ENCODE results near the gene FOSL2.
A peak's percentile ranks its signal among the peaks of the same experiment; 100 is the strongest.

Gene FOSL2

DNA sequence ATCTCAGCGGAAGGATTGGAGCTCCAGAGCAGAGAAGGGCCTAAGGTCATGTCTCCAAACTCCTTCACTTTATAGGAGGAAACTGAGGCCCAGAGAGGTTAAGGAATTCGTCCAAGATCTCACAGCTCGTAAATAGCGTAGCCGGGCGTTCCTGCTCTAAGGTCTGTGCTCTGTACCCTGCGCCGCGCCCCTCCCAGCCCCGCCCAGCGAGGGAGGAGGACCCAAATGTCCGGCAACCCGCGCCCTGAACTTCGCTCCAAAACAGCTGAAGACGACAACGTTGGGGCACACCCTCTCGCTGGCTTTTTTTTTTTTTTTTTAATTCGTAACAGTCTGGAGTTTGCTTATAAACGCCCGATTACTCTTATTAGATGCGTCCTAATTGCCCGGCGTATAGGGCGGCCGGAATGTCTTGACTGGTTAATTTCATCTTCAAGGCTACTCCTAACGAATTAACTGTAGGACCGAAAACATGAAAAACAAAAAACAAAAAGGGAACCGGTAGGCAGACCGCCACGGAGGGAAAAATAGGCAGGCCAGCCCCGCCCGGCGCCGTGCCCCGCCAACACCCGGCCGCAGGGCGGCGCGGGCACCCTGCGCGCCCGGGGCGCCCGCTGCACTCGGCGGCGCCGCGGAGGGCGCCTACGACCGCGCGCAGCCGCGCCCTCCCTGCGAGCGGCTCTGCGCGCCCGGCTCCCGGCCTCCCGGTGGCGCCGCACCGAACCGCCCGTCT is 928 bp upstream of the FOSL2 start:
- FAIRE-seq (no peak), DNase-seq (ENCODE audit: insufficient read length, low spot score) (peak; percentile 39)

DNA sequence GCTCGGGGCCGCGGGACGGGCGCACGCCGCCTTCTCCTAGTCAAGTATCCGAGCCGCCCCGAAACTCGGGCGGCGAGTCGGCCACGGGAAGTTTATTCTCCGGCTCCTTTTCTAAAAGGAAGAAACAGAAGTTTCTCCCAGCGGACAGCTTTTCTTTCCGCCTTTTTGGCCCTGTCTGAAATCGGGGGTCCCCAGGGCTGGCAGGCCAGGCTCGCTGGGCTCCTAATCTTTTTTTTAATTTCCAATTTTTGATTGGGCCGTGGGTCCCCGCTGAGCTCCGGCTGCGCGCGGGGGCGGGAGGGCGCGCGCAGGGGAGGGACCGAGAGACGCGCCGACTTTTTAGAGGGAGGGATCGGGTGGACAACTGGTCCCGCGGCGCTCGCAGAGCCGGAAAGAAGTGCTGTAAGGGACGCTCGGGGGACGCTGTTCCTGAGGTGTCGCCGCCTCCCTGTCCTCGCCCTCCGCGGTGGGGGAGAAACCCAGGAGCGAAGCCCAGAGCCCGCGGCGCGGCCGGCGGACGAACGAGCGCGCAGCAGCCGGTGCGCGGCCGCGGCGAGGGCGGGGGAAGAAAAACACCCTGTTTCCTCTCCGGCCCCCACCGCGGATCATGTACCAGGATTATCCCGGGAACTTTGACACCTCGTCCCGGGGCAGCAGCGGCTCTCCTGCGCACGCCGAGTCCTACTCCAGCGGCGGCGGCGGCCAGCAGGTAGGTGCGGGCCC is 617 bp downstream of the FOSL2 start:
- FAIRE-seq (no peak), DNase-seq (ENCODE audit: insufficient read length, low spot score) (peak; percentile 27)

- FAIRE-seq = no peak
- DNase-seq (ENCODE audit: insufficient read length, low spot score) = no peak
Observed at GRCh38 chr2:28394331-28394877, 1.7 kb downstream of the FOSL2 start.

DNA sequence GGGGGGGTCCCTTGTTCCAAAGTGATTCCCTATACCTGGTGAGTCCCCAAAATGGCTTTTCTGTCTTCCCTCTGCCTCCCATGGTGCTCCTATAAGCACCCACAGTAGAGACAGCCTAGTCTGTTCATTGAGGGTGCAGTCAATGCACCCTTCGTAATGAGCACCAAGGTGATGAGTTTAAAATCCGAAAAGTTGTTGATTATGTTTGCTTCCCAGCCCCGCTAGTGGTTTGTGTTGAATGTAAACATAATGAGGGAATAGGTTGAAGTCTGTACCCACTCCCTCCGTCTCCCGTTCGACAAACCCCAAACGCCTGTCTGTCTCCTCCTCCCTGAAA is 2.3 kb downstream of the FOSL2 start:
- no peak for DNase-seq (ENCODE audit: insufficient read length, low spot score)

DNA sequence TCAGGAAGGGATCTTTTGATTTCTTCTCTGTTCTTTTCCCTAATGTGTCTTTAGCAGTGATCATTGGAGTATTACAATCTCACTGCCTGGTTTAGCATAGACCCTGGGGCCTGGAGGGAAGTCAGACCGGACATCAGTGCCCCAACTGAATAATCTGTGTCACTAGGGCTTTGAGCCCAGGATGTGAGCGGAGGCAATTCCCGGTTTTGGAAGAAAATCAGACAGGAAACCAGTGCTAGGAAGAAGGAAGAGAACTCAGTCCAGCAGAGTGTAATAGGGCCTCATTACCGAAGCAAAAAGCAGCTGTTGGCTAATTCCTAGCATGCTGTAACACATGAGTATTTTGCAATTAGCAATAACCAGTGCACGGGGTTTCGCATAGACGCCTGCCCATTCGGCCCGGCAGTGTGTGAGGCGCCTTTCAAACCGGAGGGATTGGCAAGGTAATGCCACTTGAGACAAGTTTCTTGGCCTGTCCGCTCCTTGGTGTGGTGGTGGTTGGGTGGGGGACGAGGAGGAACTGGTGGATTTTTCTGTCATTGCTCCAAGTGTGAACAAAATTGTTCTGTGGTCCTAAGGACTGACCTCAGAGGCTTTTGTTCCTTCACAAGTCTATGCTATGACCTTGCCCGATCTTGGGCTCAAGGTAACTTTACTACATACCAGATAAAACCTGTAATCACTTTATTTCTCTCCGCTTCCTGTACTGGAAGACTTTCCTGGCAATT is 2.8 kb downstream of the FOSL2 start:
- FAIRE-seq (no peak), DNase-seq (ENCODE audit: insufficient read length, low spot score) (no peak)

More for the DNA sequence above, 2.3 kb downstream of the FOSL2 start:
- no peak for FAIRE-seq

DNA sequence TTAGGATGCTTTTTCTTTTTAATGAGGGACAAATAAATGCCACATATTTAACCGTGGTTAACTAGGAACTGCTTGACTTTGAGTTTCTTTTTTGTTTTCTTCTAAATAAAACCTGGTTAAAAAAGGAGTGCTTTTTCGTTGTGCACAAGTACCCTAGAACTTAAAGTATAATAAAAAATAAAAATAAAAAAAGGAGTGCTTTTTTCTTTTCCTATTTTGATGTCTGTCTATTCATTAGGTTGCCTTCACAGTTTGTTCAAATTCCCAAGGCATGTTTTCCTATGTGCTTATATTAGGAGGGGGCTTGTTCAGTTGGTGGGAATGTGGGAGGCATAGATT is 4.4 kb downstream of the FOSL2 start:
- no peak for DNase-seq (ENCODE audit: insufficient read length, low spot score)
- no peak for FAIRE-seq

DNA sequence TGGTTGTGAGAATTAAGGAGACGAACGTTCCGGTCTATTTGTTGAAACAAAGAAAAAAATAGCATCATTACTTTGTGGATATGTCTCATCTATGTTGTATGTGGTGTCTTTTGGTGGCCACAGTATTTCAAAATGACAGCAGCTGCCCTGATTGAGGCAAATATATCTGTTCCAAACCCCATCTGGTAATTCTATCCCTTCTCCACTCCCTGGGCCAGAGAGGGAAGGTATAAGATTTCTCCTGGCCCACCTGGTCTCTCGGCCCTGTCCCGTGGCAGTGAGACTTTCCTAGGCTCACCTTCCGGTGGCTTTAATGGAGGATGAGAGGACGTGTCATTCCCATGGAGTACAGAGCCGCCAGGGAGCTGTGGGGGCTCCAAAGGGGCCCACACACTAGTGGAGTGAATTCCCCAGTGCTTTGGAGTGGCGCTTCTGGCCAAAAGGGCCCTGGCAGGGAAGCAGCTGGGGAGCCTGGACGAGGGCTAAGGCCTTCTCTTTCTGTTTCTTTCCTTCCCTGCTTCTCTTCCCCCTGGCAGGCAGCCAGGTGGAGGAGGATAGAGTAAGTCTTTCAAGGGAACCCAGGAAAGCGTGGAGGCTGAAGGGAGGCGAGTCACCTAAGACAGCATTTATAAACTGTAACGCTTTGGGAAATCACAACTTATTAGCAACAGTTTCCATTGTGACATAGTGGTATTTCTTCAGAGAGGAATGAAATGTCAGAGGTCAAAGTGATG is 5.6 kb downstream of the FOSL2 start:
- DNase-seq (ENCODE audit: insufficient read length, low spot score) (no peak), FAIRE-seq (no peak)

DNA sequence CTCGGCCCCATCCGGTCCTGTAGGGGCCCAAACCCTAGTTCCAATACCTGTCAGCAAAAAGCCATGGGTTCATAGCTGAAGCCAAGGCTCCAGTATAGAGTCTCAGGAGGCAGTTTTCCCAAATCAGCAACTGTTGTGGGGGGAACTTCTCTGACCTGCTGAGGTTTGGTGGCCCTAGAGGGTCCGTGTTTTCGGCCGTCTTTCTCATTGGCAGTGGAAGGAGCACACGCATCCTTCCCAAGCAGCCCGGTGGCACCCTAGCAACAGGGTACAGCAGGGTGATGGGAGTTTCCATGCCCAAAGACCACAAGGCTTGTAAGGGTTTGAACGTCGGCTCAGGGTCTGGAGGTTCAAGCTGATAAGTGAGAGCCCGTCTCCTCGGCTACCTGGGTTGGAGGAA is 6.6 kb downstream of the FOSL2 start:
- DNase-seq (ENCODE audit: insufficient read length, low spot score) (no peak), FAIRE-seq (no peak)

GRCh38 chr2:28399956-28400355 is 7.3 kb downstream of the FOSL2 start:
- FAIRE-seq (no peak), DNase-seq (ENCODE audit: insufficient read length, low spot score) (no peak)

- FAIRE-seq (no peak), DNase-seq (ENCODE audit: insufficient read length, low spot score) (no peak)
Observed at GRCh38 chr2:28400419-28400818, 7.8 kb downstream of the FOSL2 start.

GRCh38 chr2:28400921-28401320 is 8.3 kb downstream of the FOSL2 start:
- DNase-seq (ENCODE audit: insufficient read length, low spot score) (no peak), FAIRE-seq (no peak)

DNA sequence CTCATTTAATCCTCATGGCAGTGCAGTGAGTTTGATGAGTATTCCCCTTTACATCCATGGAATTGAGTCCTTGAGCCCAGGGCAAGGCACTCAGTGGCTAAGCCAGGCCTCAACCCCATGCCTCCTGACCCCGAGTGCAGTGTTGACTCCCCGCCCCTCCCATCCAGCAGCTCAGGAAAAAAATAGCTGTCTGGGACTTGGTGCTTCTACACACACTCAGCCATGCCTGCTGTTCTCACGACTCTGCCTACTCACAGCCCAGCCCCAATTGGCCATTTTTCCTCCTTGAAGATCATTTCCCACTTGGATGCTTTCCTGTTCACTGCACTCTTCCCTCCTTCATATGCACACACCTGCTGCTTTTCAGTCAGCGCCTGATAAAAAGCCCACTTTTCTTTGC is 8.8 kb downstream of the FOSL2 start:
- FAIRE-seq (no peak), DNase-seq (ENCODE audit: insufficient read length, low spot score) (no peak)

DNA sequence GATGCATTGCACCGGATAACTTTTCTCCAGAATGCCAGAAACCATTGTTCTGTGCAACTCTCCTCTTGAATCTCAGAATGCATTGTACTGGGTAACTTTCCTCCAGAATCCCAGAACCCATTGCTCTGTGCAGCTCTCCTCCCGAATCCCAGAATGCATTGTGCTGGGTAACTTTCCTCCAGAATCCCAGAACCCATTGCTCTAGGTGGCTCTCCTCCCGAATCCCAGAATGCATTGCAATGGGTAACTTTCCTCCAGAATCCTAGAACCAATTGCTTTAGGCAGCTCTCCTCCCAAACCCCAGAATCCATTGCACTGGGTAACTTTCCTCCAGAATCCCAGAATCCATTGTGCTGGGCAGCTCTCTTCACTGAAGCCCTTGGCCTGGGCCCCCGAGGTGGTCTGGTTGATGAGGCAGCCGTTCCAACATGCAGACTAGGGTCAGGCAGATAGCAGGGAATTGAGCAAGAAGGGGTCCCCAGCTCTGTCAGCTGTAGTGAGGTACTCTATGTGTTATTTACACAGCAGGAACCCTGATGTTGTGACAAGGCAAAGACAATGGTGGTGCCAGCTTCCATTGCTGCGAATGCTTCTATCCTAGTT is 9.4 kb downstream of the FOSL2 start:
- FAIRE-seq (no peak), DNase-seq (ENCODE audit: insufficient read length, low spot score) (no peak)

DNA sequence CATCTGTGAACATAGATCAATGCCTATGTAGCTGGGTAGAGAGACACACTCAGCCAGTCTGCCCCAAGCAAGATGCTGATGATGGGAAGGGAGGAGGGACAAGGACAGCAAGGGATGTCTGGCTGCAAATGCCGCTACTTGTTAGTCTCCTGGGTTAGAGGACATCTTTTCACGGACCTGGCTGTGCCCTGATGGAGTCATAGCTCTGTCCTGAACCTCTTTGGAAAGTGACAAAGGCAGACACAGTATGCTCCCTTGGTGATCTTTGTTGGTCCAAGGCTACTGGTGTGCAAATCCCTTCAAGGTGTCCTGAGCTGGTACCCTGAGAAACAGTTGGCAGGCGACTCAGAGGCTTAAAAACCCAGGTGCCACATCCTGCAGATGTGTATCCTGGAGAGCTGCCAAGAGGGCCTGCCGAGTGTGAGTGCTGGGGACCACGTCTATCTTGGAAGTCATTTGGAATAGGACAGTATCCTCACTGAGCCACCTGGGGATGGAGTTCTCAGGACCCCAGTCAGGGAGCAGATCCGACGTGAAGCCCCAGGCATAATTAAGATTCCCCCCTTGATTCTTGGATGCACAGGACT is 10.8 kb downstream of the FOSL2 start:
- DNase-seq (ENCODE audit: insufficient read length, low spot score) = no peak
- FAIRE-seq = no peak

- FAIRE-seq (no peak), DNase-seq (ENCODE audit: insufficient read length, low spot score) (no peak)
Observed at GRCh38 chr2:28404086-28404485, 11.4 kb downstream of the FOSL2 start.

GRCh38 chr2:28405537-28405936 is 12.9 kb downstream of the FOSL2 start:
- FAIRE-seq = no peak
- no peak for DNase-seq (ENCODE audit: insufficient read length, low spot score)

GRCh38 chr2:28406276-28407096 is 13.8 kb downstream of the FOSL2 start:
- DNase-seq (ENCODE audit: insufficient read length, low spot score) (no peak), FAIRE-seq (no peak)

- FAIRE-seq (no peak), DNase-seq (ENCODE audit: insufficient read length, low spot score) (no peak)
Observed at GRCh38 chr2:28407131-28407975, 14.7 kb downstream of the FOSL2 start.

All from GM19239 (cell line).